HG03442 (cell line): ENCODE measurements around the gene SGSM1.

Experiments used
- ATAC-seq: cut with Tn5 transposase; IDR thresholded peaks from one replicate; pipeline ENCODE4 v1.9.1; 2021; ENCODE audit warnings: mild to moderate bottlenecking, moderate library complexity; ENCODE audit not compliant: unreplicated experiment

The SGSM1 gene

DNA sequence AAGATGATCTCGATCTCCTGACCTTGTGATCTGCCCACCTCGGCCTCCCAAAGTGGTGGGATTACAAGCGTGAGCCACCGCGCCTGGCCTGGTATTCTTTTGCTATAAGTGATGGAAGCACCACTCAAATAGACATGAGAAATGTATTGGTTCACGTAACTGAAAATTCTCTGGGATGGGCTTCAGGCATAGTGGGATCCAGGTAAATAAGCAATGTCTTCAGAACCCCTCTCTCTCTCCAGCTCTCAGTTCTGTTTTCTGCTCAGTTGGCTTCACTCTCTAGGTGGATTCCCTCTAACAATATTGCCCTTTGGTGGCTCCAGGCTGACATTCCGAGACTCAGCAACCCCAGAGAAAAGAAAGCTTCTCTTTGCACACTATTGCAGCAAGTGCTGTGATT is 141.4 kb downstream of the SGSM1 start:
- no peak for ATAC-seq

DNA sequence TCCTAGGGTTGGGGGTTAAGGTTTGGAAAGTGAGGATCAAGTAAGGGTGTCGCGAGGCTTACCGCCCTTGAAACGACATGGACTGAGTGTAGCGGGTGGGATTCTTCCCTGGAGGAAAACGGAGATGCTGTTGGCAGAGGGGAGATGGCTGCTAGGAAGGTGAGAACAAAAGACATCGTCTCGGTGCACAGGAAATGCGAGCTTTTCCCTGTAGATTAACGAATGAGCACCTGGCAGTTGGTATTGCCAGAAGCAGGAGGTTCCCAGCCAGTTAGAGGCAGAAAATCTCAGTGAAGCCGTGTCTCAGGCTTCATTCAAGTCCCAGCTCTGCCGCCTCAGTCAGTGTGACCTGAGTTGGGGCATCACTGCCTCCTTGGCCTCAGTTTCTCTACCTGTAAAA is 141.9 kb downstream of the SGSM1 start:
- ATAC-seq, result no peak

DNA sequence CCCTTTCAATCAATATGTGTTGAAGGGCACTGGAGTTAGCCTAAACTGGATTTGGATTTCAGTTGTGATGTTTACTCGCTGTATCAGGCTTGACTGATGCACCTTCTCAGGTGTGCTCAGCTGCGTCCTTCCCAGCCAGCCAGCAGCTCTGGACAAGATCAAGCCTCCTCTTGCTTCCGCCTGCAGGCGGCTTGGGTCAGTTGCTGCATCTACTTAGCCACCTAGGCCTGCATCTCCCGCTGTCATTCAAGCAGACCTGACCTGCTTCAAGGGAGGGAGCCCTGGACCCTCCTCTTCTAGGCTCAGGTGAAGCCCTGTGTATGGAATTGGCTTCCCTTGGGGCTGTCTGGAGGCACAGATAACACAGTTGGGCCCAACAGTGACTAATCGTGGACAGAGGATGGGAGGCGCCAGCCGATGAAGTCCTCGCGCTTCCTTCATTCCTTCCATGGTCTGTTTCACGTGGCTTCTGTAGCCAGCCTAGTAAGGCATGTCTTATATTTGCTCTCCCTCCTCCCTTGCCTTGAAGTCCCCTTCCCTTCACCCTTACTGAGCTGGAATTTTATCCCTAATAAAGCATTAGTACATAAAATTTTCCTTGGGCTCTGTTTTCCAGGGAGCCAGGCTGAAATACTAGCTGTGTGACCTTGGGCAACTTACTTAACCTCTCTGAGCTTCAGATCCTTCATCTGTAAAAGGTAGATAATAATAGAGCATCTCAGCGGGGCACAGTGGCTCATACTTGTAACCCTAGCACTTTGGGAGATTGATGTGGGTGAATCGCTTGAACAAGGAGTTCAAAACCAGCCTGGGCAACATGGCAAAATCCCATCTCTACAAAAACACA is 142.6 kb downstream of the SGSM1 start:
- ATAC-seq, result no peak

DNA sequence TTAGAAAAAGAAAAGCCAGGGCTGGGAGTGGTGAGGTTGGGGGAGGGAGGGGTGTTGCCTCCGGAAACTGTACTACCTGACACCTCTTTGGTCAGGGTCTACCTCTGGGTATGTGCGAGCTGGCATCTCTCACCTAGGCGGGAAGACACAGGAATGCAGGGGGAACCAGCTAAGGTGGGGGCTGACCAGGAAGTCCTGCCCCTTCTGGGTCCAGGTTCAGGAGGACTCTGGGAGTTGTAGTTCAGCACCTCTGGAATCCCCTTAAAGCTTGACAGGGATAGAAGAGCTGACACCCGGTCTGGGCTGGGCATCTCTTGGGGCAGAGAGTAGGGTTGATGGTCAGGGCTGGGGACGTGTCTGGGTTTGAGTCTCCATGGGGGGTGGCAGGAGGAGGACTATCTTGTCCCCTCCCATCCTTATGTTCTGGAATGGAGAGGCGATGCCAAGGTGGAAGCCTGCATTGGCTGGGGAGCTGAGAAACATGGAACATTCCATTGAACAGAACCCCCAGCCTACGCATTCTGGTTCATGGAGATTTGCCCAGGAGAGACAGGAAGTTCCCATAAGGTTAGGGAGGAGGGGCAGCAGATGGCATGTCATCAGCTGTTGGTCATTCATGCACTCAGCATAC is 144.4 kb downstream of the SGSM1 start:
- no peak for ATAC-seq

DNA sequence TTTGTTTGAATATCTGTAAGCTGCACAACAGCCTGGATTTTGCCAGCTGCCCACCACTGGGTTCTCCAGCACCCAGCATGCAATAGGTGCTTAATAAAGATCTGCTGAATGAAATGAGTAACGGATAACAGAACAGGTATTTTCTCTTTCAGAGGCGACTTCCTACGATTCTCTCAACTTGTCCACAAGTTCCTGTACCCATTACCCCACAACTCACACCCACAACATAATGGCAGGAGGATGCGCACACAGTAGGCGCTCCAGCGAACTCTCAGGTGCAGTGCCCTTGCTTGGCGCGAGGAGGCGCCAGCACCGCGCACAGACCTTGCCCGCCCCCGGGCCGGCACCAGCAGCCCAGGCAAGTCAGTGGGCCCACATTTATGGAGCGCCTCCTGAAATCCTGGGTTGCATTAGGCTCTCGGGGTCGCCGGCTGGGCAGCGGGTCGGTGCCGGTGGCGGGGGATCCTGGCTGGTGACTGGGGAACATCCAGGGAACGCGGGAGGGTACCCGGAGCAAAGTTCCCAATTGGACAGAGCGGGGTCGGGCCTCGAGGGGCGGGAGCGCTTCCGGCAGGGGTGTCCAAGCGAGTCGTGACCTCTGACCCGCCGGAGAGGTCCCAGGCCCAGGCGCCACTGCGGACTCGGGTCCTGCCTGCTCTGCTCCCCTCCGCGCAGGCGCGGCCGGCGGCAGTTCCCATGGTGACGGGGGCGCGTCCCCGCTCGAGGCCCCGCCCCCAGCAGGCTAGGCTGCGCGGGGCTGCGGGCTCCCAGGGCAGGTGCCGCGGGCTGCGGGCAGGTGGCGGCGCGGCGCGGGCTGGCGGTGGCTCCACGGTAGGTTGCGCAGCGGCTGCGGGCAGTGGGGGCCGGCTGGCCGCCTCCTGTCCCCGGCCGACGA is 146.2 kb downstream of the SGSM1 start, which contains the start of gene KIAA1671:
KIAA1671 (plus strand) TSS at position 775 of the 895 bp plus-strand sequence. CDS start 75,284 bp downstream, outside the sequence.
- ATAC-seq, result peak; percentile 63

DNA sequence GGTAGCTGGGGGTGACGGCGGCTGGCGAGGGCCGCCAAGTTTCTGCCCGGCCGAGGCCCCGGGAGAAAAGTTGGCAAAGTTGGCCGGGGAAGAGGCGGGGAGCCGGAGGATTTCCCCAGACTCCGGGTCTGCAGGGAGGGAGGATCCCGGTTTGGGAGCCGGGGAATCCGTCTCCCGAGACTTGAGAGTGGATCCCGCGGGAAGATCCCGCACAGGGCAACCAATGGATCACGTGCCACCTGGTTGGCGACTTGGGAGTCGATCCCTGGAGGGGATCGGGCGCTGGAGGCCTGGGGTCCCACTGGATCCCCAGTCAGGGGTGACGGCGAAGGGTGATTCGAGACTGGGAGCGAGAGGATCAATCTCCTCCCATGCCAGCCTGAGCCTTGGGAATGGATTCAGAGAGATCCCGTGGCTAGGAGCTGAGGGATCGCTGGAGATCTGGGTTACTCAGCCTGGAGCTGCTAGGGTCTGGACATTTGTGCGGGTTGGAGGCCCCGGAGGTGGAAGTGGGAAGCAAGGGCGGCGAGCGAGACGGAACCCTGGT is 146.9 kb downstream of the SGSM1 start:
- ATAC-seq, result no peak

DNA sequence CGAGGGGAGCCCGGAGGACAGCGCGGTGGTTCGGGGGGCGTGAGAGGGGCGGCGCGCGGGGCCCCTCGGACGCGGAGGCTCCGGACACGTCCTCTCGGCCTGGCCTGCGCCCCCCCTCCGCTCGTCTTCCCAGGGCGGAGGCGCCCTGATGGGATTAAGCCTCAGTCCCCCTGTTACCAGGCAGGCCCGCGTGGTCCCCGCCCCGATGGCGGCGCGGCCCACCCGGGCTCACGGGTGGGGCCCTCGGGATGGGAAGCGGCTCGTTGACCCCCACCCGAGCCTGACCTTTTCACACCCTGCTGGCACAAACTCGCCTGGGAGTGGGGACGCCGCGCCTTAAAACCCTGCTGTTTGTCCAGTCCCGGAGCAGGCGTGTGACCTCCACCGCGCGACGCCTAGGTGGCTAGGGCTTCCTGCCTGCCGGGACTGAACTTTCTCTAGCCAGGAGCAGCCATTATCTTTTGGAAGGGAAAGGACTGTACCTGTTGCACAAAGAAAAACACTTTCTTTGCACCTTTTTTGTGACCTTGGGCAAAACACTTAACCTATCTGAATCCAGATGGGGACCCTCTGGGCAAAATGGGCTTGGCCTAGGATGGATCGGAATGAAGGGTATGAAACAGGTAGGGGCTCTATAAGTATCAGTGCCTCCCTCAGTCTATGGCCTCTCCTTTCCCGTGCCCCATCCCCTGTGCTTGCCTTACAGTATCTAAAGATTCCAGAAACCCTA is 147.5 kb downstream of the SGSM1 start:
- ATAC-seq, result no peak

DNA sequence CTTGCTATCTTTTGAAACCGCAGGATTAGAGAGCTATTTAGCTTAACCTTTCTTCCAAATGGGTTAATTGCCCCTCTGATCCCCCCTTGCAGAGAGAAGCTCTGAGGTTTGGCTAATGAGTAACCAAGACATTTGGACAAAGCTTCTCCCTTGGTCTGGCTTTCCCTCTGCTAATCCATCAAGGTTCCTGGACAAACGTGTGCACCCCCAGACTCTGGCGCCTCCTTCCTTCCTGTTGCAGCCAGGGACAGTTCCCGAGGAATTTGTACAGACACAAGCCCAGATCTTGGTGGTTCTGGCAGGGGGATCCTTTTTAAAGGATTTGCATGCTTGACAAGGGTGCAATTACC is 148.1 kb downstream of the SGSM1 start:
- no peak for ATAC-seq

DNA sequence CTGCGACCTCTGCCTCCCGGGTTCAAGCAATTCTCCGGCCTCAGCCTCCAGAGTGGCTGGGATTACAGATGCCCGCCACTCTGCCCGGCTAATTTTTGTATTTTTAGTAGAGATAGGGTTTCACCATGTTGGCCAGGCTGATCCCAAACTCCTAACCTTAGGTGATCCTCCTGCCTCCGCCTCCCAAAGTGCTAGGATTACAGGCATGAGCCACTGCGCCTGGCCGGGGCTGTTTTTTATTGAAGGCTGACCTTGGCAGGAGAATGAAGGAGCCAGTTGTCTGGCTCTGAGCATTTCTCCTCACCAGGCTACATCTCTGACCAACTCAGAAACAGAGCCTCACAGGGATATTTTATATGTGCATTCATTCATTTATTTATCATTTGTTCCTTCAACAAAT is 148.8 kb downstream of the SGSM1 start:
- no peak for ATAC-seq

DNA sequence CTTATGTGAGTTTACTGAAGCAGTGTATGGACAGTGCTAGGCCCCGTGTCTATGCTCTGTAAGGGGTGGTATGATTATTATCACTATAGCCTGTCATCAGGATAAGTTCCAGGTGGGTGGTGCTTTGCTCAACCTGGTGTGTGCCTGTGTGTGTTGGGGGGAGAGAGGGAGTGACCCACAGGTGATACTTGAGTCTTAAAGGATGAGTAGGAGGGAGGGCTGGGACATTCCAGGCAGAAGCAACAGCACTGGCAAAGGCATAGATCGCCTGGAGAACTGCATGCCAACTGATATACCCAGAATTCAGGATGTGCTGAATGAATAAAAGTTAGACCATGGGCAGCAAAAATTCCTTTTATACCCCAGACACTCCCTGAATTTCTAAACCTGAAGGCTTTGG is 151.0 kb downstream of the SGSM1 start:
- ATAC-seq, result no peak

DNA sequence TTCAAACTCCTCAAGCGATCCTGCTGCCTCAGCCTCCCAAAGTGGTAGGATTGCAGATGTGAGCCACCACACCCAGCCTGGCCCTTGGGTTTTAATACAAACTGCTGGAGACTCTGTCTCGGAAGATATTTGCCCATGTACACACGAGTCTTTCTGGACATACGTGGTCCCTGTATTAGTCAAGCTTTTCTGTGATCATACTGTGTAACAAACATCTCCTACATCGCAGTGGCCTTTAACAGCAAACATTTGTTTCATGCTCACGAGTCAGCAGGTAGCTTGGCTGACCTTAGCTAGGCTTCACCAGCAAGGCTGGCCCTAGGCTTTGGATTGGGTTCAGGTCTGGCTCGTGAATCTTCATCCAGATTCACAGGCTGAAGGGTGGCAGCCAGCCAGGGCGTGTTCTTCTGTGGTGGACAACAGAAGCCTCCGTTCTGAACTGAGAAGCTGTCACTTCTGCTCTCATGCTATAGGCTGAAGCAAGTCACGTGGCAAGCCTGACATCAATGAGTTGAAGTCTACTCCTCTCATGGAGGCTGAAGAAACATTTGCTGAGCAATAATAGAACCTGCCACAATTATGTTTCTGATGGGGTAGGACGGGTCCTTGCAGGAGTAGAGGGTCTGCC is 155.3 kb downstream of the SGSM1 start:
- no peak for ATAC-seq

DNA sequence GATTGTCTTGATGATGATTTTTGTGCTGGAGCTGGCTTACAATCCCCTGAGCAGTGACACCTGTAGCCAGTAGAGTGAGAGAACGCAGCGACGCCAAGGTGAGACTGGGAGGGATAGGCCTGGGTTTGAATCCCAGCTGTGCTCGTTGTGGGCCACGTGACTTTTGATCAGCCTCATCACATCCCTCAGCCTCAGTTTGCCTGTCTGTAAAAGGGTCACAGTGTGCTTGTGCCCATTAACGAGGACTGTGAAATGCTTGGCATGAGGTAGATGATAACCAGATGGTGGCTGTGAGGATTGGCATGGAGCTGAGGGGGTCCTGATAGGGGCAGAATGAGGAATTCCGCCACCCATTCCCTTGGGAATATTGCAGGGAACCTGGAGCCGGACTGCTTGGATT is 156.1 kb downstream of the SGSM1 start:
- no peak for ATAC-seq

DNA sequence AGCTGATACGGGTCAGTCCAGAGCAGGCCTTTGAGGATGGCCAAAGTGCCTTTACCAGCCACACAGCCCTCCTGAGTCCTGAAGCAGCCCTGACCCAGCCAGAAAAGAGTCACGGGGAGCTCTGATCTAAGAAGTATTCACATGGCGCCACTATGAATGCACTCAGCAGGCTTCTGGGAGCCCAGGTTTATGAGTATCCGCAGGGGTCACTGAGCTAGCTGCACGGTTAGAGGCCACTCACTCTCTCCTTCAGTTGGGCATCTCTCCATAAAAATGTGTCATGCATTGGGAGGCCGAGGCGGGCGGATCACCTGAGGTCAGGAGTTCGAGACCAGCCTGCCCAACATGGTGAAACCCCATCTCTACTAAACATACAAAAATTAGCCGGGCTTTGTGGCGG is 156.8 kb downstream of the SGSM1 start:
- no peak for ATAC-seq

DNA sequence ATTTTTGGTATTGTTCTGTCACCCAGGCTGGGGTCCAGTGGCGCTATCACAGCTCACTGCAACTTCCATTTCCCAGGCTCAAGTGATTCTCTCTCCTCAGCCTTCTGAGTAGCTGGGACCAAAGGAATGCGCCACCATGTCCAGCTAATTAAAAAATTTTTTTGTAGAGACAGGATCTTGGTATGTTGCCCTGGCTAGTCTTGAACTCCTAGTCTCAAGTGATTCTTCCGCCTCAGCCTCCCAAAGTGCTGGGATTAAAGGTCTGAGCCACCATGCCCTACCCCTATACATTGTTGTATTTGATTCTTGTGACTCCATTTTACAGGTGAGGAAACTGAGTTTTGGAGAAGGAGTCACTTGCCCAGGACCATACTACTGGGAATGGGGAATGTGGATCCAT is 158.4 kb downstream of the SGSM1 start:
- no peak for ATAC-seq

DNA sequence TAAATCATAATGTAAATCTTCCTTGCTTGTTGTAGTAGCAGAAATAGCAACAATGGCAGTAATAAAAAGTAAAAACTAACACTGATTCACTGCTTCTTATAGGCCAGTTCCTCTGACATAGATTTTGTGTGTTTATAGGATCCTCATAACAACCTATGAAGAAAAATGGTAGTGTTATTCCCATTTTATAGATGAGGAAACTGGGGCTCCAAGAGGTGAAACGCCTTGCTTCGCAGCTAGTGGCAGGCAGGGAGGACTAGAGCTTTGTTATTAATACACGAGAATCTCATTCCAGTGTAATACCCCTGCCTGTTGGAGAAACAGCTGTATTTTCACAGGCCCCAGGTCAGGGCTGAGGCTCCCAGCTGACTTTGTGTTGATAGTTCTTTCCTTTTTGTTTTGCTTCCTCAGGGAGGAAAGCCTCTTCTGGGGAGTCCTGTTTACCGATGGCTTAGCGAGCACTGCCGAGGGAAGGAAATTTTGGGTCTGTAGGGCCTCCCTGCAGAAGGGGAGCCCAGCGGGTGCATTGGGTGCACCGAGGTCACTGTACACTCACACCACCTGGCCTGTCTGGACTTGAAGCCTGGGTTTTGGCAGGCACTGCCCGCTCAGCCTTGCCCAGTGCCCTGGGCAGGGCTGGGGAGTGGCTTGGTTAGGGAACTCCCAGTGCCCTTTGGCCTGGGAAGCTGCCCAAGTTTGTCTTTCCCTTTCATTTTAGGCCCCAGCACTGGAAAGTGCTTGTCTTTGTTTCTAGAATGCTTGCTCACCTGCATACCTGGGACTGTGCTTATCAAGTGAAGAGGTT is 160.0 kb downstream of the SGSM1 start:
- no peak for ATAC-seq

DNA sequence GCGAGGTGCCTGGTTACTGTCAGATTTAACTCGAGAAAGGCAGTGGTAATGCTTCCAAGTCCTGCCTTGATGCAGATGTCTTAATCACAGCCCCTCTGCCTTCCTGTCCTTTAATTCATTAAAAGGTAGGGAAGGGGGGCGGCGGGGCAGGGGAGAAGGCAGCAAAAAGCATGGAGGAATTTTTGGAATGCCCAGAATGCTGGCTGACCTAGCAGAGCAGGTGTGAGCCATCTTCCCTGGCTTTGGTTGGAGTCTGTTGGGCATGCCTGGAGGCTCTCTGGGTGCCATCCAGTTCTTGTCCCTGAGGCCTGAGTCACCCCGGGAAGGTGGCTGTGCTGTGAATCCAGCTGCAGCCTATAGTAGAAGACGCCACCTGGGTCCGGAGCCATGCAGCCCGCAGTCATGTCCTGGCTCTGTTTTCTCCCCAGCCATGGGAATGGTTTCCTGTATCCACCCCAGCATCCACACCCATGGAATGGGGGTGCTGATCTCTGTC is 162.1 kb downstream of the SGSM1 start:
- ATAC-seq, result no peak

DNA sequence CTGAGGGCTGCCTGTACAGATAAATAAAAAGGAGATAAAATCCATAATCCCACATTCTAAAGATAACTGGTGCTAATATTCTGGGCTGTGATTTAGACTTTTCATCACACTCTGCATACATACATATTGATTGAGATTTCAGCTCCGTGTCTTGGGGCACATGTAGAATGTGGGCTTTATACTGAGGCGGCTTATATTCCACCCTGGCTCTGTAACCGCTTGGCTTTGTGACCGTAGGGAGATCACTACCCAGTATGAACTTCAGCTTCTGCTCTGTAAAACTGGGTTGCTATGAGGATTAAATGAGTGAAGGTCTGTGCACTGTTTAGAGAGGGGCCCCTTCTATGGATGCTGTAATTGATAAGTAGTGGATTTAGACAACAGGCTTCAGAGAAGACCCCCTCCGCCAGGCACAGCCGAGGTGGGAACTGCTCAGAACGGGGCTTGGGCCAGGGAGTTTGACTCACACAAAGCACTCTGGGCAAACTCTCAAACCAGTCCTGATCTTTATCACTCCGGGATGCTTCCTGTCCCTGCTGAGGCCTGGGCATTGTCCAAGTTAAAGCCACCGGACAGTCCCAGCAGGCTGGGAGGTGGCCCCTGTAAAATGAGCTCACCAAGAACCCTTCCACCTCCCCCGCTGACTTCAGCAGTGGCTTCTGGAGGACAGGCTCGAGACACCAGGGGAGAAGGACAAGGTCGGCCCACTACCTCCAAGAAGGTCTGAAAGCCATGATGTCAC is 163.7 kb downstream of the SGSM1 start:
- no peak for ATAC-seq

DNA sequence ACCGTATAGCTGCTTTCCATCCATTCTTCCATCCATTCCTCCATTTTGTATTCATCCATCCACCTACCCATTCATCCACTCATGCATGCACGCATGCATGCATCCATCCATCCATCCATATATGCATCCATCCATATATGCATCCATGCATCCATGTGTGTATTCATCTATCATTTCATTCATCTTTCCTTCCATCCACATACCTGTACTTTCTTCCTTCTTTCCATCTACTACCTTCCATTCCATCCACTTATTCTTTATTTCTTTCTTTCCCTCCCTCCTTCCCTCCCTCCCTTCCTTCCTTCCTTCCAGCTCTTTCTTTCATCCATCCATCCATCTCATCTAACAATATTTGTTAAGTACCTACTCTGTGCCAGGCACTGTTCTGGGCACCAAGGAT is 166.4 kb downstream of the SGSM1 start:
- ATAC-seq, result no peak
